NB4 (cell line): Measurements from ENCODE around the gene ARFGEF2.

Source experiments
- MAX ChIP-seq: IDR thresholded peaks from 2 replicates; pipeline ENCODE4 v1.6.1; 2011; ENCODE audit warnings: low read depth, low read length
- MYC ChIP-seq: IDR thresholded peaks from 2 replicates; pipeline ENCODE4 v1.6.1; 2011; ENCODE audit warnings: low read depth, low read length
- POLR2A ChIP-seq: IDR thresholded peaks from 2 replicates; pipeline ENCODE4 v1.6.1; 2011; ENCODE audit warnings: mild to moderate bottlenecking; ENCODE audit not compliant: insufficient read length; ENCODE audit errors: extremely low read depth
- TF ChIP-seq, protein P1 (sequence below): IDR thresholded peaks from one replicate; pipeline ENCODE4 v1.5.1; 2012; ENCODE audit warnings: low read depth, low read length

- TF ChIP-seq POLR2A (no peak), MYC (no peak), MAX (no peak)
- TF ChIP-seq, protein P1, sequence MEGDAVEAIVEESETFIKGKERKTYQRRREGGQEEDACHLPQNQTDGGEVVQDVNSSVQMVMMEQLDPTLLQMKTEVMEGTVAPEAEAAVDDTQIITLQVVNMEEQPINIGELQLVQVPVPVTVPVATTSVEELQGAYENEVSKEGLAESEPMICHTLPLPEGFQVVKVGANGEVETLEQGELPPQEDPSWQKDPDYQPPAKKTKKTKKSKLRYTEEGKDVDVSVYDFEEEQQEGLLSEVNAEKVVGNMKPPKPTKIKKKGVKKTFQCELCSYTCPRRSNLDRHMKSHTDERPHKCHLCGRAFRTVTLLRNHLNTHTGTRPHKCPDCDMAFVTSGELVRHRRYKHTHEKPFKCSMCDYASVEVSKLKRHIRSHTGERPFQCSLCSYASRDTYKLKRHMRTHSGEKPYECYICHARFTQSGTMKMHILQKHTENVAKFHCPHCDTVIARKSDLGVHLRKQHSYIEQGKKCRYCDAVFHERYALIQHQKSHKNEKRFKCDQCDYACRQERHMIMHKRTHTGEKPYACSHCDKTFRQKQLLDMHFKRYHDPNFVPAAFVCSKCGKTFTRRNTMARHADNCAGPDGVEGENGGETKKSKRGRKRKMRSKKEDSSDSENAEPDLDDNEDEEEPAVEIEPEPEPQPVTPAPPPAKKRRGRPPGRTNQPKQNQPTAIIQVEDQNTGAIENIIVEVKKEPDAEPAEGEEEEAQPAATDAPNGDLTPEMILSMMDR = no peak
These were observed 49.3 kb downstream of the ARFGEF2 start for GRCh38 chr20:48970681-48971365.
